HUES6 (cell line): ENCODE measurements around the gene PTPN20.

Experiments used
- H3K27ac ChIP-seq: 2 replicates; pipeline ENCODE4 v1.7.0; 2013; ENCODE audit warnings: low read depth, mild to moderate bottlenecking, low read length, inconsistent platforms
- H3K27me3 ChIP-seq: 2 replicates; pipeline ENCODE4 v1.6.1; 2013; ENCODE audit warnings: low read length; ENCODE audit not compliant: control insufficient read depth, insufficient read depth
- H3K36me3 ChIP-seq: 2 replicates; pipeline ENCODE4 v1.6.1; 2013; ENCODE audit warnings: low read length; ENCODE audit not compliant: control insufficient read depth, insufficient read depth
- H3K4me1 ChIP-seq: 2 replicates; pipeline ENCODE4 v1.6.1; 2013; ENCODE audit warnings: low read length; ENCODE audit not compliant: control insufficient read depth, insufficient read depth
- H3K4me3 ChIP-seq: 2 replicates; pipeline ENCODE4 v1.5.1; 2013; ENCODE audit warnings: low read depth, low read length
- H3K9ac ChIP-seq: one replicate; pipeline ENCODE4 v1.6.1; 2013; ENCODE audit warnings: mild to moderate bottlenecking, low read length
- H3K9me3 ChIP-seq: 2 replicates; pipeline ENCODE4 v1.6.1; 2013; ENCODE audit warnings: low read depth, low read length; ENCODE audit not compliant: control insufficient read depth, insufficient read depth

The PTPN20 gene

GRCh38 chr10:47046321-47047126, 135.3 kb downstream of the PTPN20 start:
- no peak overlapping the region for H3K4me3 ChIP-seq
- no peaks in the 10 kb centered on the region for H3K27me3 ChIP-seq
- no peaks in the 10 kb centered on the region; the same call in 1 of the 2 replicates for H3K4me1 ChIP-seq
- H3K9ac ChIP-seq = no peak overlapping the region
- H3K36me3 ChIP-seq = no peaks in the 10 kb centered on the region
- no peak overlapping the region for H3K27ac ChIP-seq
- H3K9me3 ChIP-seq = no peaks in the 10 kb centered on the region

GRCh38 chr10:47047127-47047504, 135.9 kb downstream of the PTPN20 start:
- Histone ChIP-seq H3K9ac (no peak overlapping the region), H3K27ac (no peak overlapping the region), H3K27me3 (no peaks in the 10 kb centered on the region), H3K36me3 (no peaks in the 10 kb centered on the region), H3K9me3 (no peaks in the 10 kb centered on the region), H3K4me1 (no peaks in the 10 kb centered on the region; the same call in 1 of the 2 replicates), H3K4me3 (no peak overlapping the region)

GRCh38 chr10:47047577-47048525, 136.6 kb downstream of the PTPN20 start:
- Histone ChIP-seq H3K36me3 (no peaks in the 10 kb centered on the region), H3K27me3 (no peaks in the 10 kb centered on the region), H3K9ac (no peak overlapping the region), H3K9me3 (no peaks in the 10 kb centered on the region), H3K4me1 (no peaks in the 10 kb centered on the region; the same call in 1 of the 2 replicates), H3K4me3 (no peak overlapping the region), H3K27ac (no peak overlapping the region)

- no peak overlapping the region for H3K4me3 ChIP-seq
- no peak overlapping the region for H3K9ac ChIP-seq
- H3K27ac ChIP-seq = no peak overlapping the region
These were observed 137.3 kb downstream of the PTPN20 start for GRCh38 chr10:47048526-47048905.

GRCh38 chr10:47049056-47049851, 138.0 kb downstream of the PTPN20 start:
- no peaks in the 10 kb centered on the region for H3K9me3 ChIP-seq
- H3K36me3 ChIP-seq = no peaks in the 10 kb centered on the region

More at GRCh38 chr10:47048526-47048905, 137.3 kb downstream of the PTPN20 start:
- H3K4me1 ChIP-seq = no peaks in the 10 kb centered on the region; the same call in 1 of the 2 replicates
- H3K36me3 ChIP-seq = no peaks in the 10 kb centered on the region
- H3K9me3 ChIP-seq = no peaks in the 10 kb centered on the region
- no peaks in the 10 kb centered on the region for H3K27me3 ChIP-seq

GRCh38 chr10:47049906-47050305, 138.7 kb downstream of the PTPN20 start:
- Histone ChIP-seq H3K4me3 (no peak overlapping the region), H3K9ac (no peak overlapping the region)

More at GRCh38 chr10:47049056-47049851, 138.0 kb downstream of the PTPN20 start:
- Histone ChIP-seq H3K9ac (no peak overlapping the region), H3K4me1 (no peaks in the 10 kb centered on the region; the same call in 1 of the 2 replicates), H3K4me3 (no peak overlapping the region), H3K27ac (no peak overlapping the region), H3K27me3 (no peaks in the 10 kb centered on the region)

GRCh38 chr10:47050618-47051455, 139.6 kb downstream of the PTPN20 start:
- Histone ChIP-seq H3K27ac (no peak overlapping the region), H3K4me1 (no peaks in the 10 kb centered on the region; the same call in 1 of the 2 replicates), H3K9me3 (no peaks in the 10 kb centered on the region), H3K27me3 (no peaks in the 10 kb centered on the region), H3K4me3 (no peak overlapping the region), H3K9ac (no peak overlapping the region), H3K36me3 (no peaks in the 10 kb centered on the region)

More at GRCh38 chr10:47049906-47050305, 138.7 kb downstream of the PTPN20 start:
- H3K36me3 ChIP-seq = no peaks in the 10 kb centered on the region
- no peaks in the 10 kb centered on the region; the same call in 1 of the 2 replicates for H3K4me1 ChIP-seq
- H3K27ac ChIP-seq = no peak overlapping the region
- no peaks in the 10 kb centered on the region for H3K9me3 ChIP-seq
- no peaks in the 10 kb centered on the region for H3K27me3 ChIP-seq

- H3K9me3 ChIP-seq = no peaks in the 10 kb centered on the region
- H3K27me3 ChIP-seq = no peaks in the 10 kb centered on the region
- H3K27ac ChIP-seq = no peak overlapping the region
- no peak overlapping the region for H3K9ac ChIP-seq
- no peak overlapping the region for H3K4me3 ChIP-seq
- no peaks in the 10 kb centered on the region; the same call in 1 of the 2 replicates for H3K4me1 ChIP-seq
- no peaks in the 10 kb centered on the region for H3K36me3 ChIP-seq
These were observed 140.6 kb downstream of the PTPN20 start for GRCh38 chr10:47051741-47052238.
